Measurements from ENCODE around the gene GLDC. TPM values are rescaled to one million over a fixed set of nuclear protein-coding genes. Genes with fewer than 3 reads are reported as not detected.

GLDC gene
- total and polyA plus RNA-seq, 10 of the 15 experiments (the other 5 are each of a cell fraction or from before 2014, with no cell fraction given), result 33.1 to 165 (median 114) TPM

- no peak for TF ChIP-seq MXI1 (IDR thresholded peaks at IDR 0.05; ENCODE audit: low read depth, low read length)
- no peak for TF ChIP-seq SUPT20H (IDR thresholded peaks at IDR 0.05; ENCODE audit: borderline replicate concordance, control insufficient read depth, low read depth, low read length)
- no peak for TF ChIP-seq CEBPB (IDR thresholded peaks at IDR 0.05; ENCODE audit: borderline replicate concordance in 1 of 2, low read depth in 2 of 2, low read length in 2 of 2)
- no peak for TF ChIP-seq KDM1A (IDR thresholded peaks at IDR 0.05; ENCODE audit: borderline replicate concordance)
- TF ChIP-seq MTA3 (IDR thresholded peaks at IDR 0.05; ENCODE audit: borderline replicate concordance, low read length), result no peak
- TF ChIP-seq EGR1 (IDR thresholded peaks at IDR 0.05; ENCODE audit: borderline replicate concordance in 1 of 2, low read depth in 2 of 2, low read length in 2 of 2), result no peak
- TF ChIP-seq HDGF (IDR thresholded peaks at IDR 0.05), result no peak
- TF ChIP-seq, protein P1, sequence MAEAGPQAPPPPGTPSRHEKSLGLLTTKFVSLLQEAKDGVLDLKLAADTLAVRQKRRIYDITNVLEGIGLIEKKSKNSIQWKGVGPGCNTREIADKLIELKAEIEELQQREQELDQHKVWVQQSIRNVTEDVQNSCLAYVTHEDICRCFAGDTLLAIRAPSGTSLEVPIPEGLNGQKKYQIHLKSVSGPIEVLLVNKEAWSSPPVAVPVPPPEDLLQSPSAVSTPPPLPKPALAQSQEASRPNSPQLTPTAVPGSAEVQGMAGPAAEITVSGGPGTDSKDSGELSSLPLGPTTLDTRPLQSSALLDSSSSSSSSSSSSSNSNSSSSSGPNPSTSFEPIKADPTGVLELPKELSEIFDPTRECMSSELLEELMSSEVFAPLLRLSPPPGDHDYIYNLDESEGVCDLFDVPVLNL (IDR thresholded peaks at IDR 0.05; ENCODE audit: low read depth, low read length), result no peak
- no peak for TF ChIP-seq NR2C1 (IDR thresholded peaks at IDR 0.05)
- no peak for TF ChIP-seq RUNX3 (IDR thresholded peaks at IDR 0.05; ENCODE audit: low read length)
- no peak for TF ChIP-seq SIN3A (IDR thresholded peaks at IDR 0.05; ENCODE audit: low read depth, low read length)
- no peak for TF ChIP-seq ATF2 (IDR thresholded peaks at IDR 0.05; ENCODE audit: low read length)
- 0 out of 2 replicates have a peak, but pooled peaks have one; percentile 46 for TF ChIP-seq TCF7 (IDR thresholded peaks at IDR 0.05; ENCODE audit: borderline replicate concordance)
- TF ChIP-seq MEF2B (IDR thresholded peaks at IDR 0.05; ENCODE audit: partially characterized antibody, poor library complexity, severe bottlenecking), result peak; percentile 96
- TF ChIP-seq NFIC (IDR thresholded peaks at IDR 0.05; ENCODE audit: low read depth, low read length), result no peak
- no peak for TF ChIP-seq BRCA1 (IDR thresholded peaks at IDR 0.05; ENCODE audit: low read depth, low read length)
- no peak for TF ChIP-seq GATAD2B (conservative IDR thresholded peaks at IDR 0.05; ENCODE audit: low read depth)
- no peak for TF ChIP-seq CHD1 (IDR thresholded peaks at IDR 0.05; ENCODE audit: low read depth, low read length)
- TF ChIP-seq HDAC2 (IDR thresholded peaks at IDR 0.05), result no peak
- TF ChIP-seq HSF1 (IDR thresholded peaks at IDR 0.05; ENCODE audit: low read depth, low read length), result no peak
- no peak for TF ChIP-seq REST (IDR thresholded peaks at IDR 0.05; ENCODE audit: low read depth, low read length)
- no peak for TF ChIP-seq ZNF217 (IDR thresholded peaks at IDR 0.05)
- TF ChIP-seq TARDBP (IDR thresholded peaks at IDR 0.05; ENCODE audit: borderline replicate concordance), result no peak
- no peak for TF ChIP-seq NBN (IDR thresholded peaks at IDR 0.05)
- no peak for TF ChIP-seq TAF1 (IDR thresholded peaks at IDR 0.05; ENCODE audit: borderline replicate concordance, low read depth, low read length)
Measured at GRCh38 chr9:6689893-6690674, 44.6 kb upstream of the GLDC start (continued).

Data from GM12878 (cell line).